Adrenal gland (tissue), 12 donors: ENCODE measurements around the gene STIP1. TPM values are rescaled to one million over a fixed set of nuclear protein-coding genes. Genes with fewer than 3 reads are reported as not detected.
"Not testable (repeated sequence)": the region's sequence is repeated elsewhere in the genome, so short reads cannot be mapped to it uniquely, and the experiment has no call there.

Experiments used
- DNase-seq, 7 donors: peaks; one replicate each; pipeline ENCODE4 v3.0.0-alpha.2; 2019 to 2020
- H3K27ac ChIP-seq, 5 donors: fragments of 200-600 bp; sonication (generic) in 4 of 5; 1 replicate in 3 of 5; 2 replicates in 2 of 5; pipeline versions ENCODE4 v1.5.1 to v1.8.0; 2016 to 2020; ENCODE audit warnings: mild to moderate bottlenecking in 1 of 5
- H3K27me3 ChIP-seq: fragments of 200-600 bp; 2 replicates; pipeline ENCODE4 v1.8.0; 2021
- H3K36me3 ChIP-seq, 2 donors: fragments of 200-600 bp; replicated peaks in 1 of 2; 1 replicate in 1 of 2; 2 replicates in 1 of 2; pipeline versions ENCODE4 v1.5.1 to v1.8.0; 2018 to 2022
- H3K4me1 ChIP-seq, 2 donors: fragments of 200-600 bp; replicated peaks in 1 of 2; 1 replicate in 1 of 2; 2 replicates in 1 of 2; pipeline versions ENCODE4 v1.5.1 to v1.8.0; 2018 to 2021
- H3K4me3 ChIP-seq, 4 donors: fragments of 200-600 bp; sonication (generic) in 3 of 4; one replicate each; pipeline ENCODE4 v1.5.1; 2016 to 2018
- H3K9me3 ChIP-seq, 3 donors: fragments of 200-600 bp; sonication (generic) in 1 of 3; replicated peaks in 1 of 3; 1 replicate in 2 of 3; 2 replicates in 1 of 3; pipeline versions ENCODE4 v1.5.1 to v1.8.0; 2016 to 2021
- POLR2A ChIP-seq, 2 donors: fragments of 450-650 bp; IDR thresholded peaks; one replicate each; pipeline ENCODE4 v1.6.1; 2017; ENCODE audit warnings: antibody characterized with exemption in 2 of 2, mild to moderate bottlenecking in 2 of 2, moderate library complexity in 1 of 2
- WGBS, 4 donors: extraction: QIAGEN DNeasy Blood & Tissue Kit in 2 of 4; methylation state at CpG; one replicate each; pipeline versions ENCODE4 v1.1.5 to v1.1.7; 2013 to 2017; 5-methylcytosine and 5-hydroxymethylcytosine counted together
- intact Hi-C, 2 donors: fragments of 100-400 bp; cut with DNase I; formaldehyde crosslinking; loops; one replicate each; pipeline versions ENCODE4 v1.14.1 to v1.15.0; 2022 to 2023
- polyA plus RNA-seq, 3 donors: library from polyadenylated mRNA; stranded (reverse); fragments of 200-250 nt in 2 of 3; fragments of 350-450 nt in 1 of 3; fragmentation: Illumina TruSeq in 1 of 3; extraction: RNeasy Lipid Tissue Mini Kit (QIAGEN cat#74804) in 1 of 3; gene quantifications; one replicate each; pipeline ENCODE4 v1.2.3, GENCODE V29; 2013 to 2014
- total RNA-seq, 9 donors: library from RNA; depleted of rRNA in 4 of 9; stranded (reverse); fragments of >200 nt in 4 of 9; fragments of 120-200 nt in 1 of 9; fragmentation: NEBNext Ultra II Directional in 1 of 9; extraction: Animal tissue kit (Norgen Biotek cat#: 25700) in 1 of 9; gene quantifications; one replicate each; pipeline versions ENCODE4 v1.1.0 to v1.2.4, GENCODE V29; 2013 to 2023
- TF ChIP-seq, protein P1 (sequence below), 6 experiments: fragments of 450-650 bp in 4 of 6; fragments of 200-600 bp in 2 of 6; sonication (generic) in 1 of 6; IDR thresholded peaks; 1 replicate in 5 of 6; 2 replicates in 1 of 6; pipeline versions ENCODE4 v1.5.1 to v1.8.0; 2016 to 2021; ENCODE audit warnings: antibody characterized with exemption in 6 of 6, mild to moderate bottlenecking in 2 of 6, moderate library complexity in 1 of 6
- donor health status: healthy with polysubstance abuse.
- donor health status: Bipolar disorder and iron deficiency.
- donor health status: DM: yes; HTN: yes; CAD: no.
- donor health status: DM: no; HTN: no; CAD: no.
- donor health status: DM: no; HTN: no; CAD: no.
- donor health status: DM: yes; HTN: yes; CAD: no.

Gene STIP1
- total and polyA plus RNA-seq, 12 donors: 82.1 to 523 (median 183) TPM

- Histone ChIP-seq H3K36me3 (peaks cover 0 to 12% of the 10 kb centered on the region in 2 donors), H3K9me3 (no peaks in the 10 kb centered on the region), H3K27me3 (no peaks in the 10 kb centered on the region), H3K27ac (peak overlapping the region; percentile 16 to 90 (median 85)), H3K4me3 (peak overlapping the region in 2 of 4 donors; percentile 59 to 72), H3K4me1 (peaks cover 31 to 40% of the 10 kb centered on the region in 2 donors)
- peak; percentile 67 to 84 (median 76) for DNase-seq
- intact Hi-C loops: no loop called here
- TF ChIP-seq, protein P1, sequence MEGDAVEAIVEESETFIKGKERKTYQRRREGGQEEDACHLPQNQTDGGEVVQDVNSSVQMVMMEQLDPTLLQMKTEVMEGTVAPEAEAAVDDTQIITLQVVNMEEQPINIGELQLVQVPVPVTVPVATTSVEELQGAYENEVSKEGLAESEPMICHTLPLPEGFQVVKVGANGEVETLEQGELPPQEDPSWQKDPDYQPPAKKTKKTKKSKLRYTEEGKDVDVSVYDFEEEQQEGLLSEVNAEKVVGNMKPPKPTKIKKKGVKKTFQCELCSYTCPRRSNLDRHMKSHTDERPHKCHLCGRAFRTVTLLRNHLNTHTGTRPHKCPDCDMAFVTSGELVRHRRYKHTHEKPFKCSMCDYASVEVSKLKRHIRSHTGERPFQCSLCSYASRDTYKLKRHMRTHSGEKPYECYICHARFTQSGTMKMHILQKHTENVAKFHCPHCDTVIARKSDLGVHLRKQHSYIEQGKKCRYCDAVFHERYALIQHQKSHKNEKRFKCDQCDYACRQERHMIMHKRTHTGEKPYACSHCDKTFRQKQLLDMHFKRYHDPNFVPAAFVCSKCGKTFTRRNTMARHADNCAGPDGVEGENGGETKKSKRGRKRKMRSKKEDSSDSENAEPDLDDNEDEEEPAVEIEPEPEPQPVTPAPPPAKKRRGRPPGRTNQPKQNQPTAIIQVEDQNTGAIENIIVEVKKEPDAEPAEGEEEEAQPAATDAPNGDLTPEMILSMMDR (IDR thresholded peaks at IDR 0.05): no peak
- TF ChIP-seq POLR2A (IDR thresholded peaks at IDR 0.05): no peak
- whole genome bisulfite sequencing, 4 donors: 0 to 10% (median 6%) methylated on average over 2 to 6 of the region's 6 CpGs
Measured at GRCh38 chr11:64245401-64245796, 59.4 kb downstream of the STIP1 start.

DNA sequence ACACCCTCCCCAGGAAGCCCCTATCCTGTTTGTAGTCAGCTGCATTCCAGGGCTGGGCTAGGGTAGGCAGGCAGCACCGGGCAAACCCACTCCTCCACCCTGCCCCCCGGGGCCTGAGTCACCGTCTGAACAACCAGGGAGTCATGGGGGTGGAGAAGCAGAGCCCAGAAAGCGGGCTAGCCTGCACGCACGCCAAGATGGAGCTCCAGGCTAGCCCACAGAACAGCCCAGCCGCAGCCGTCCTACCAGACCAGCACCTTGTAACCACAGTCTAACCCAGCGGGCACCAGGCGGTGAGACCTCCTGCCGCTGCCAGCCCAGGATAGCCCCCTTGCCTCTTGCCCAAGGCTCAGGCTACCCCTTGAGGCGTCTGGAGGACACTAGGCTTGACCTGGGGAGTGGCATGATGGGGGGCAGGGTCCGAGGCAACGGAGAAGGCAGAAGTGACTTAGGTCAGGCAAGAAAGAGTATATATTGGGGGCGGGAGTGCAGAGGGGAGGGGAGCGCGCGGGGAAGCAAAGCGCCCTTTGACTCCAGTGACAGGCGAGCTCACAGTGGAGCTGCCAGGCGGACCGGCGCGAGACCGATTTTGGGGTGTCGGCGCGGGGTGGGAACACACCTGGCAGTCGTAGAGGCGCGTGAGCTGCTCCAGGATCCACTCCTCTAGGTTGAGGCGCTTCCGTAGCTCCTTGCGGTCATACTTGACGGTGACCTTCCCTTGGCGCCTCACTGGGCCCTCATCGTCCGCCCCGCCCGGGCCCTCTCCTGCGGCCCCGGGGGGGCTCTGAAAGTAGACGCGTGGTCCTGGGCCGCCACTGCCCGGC is 60.0 kb downstream of the STIP1 start:
- Histone ChIP-seq H3K36me3 (peaks cover 0 to 12% of the 10 kb centered on the region in 2 donors), H3K27me3 (no peaks in the 10 kb centered on the region), H3K4me3 (peak overlapping the region; percentile 2 to 72 (median 66)), H3K9me3 (no peaks in the 10 kb centered on the region), H3K27ac (peak overlapping the region; percentile 16 to 90 (median 85)), H3K4me1 (peaks cover 32 to 43% of the 10 kb centered on the region in 2 donors)
- TF ChIP-seq, protein P1 (IDR thresholded peaks at IDR 0.05): no peak
- TF ChIP-seq POLR2A (IDR thresholded peaks at IDR 0.05): peak in 1 of 2 donors; percentile 74
- intact Hi-C loops: no loop called here
- DNase-seq: peak; percentile 84 to 93 (median 90)
- 0 to 9% (median 0%) methylated on average over 7 to 46 of the region's 46 CpGs for WGBS, 4 donors

- 0 to 1% (median 0%) methylated on average over 15 to 41 of the region's 43 CpGs; no CpG with 5 or more reads in 1 of the 4 donors for WGBS, 4 donors
- H3K9me3 ChIP-seq, intact Hi-C loops, DNase-seq, H3K27me3 ChIP-seq: not testable (repeated sequence)
- peaks cover 33 to 44% of the 10 kb centered on the region in 2 donors for H3K4me1 ChIP-seq
- H3K4me3 ChIP-seq: peak overlapping the region in 2 of 4 donors; percentile 59 to 72
- H3K27ac ChIP-seq: peak overlapping the region in 3 of 5 donors; percentile 84 to 90 (median 87)
- peaks cover 0 to 12% of the 10 kb centered on the region in 2 donors for H3K36me3 ChIP-seq
Measured at GRCh38 chr11:64246621-64246870, 60.6 kb downstream of the STIP1 start.

GRCh38 chr11:64246871-64247728 is 61.1 kb downstream of the STIP1 start, which contains the start of gene PPP1R14B:
Gene PPP1R14B (minus strand): TSS chr11:64246943. CDS start chr11:64246673, 270 bp downstream.
- Histone ChIP-seq H3K4me3 (peak within 1 kb of the TSS; percentile 72 to 82 (median 76)), H3K27me3 (no peaks in the 10 kb centered on the region), H3K4me1 (peaks cover 32 to 44% of the 10 kb centered on the region in 2 donors), H3K9me3 (no peaks in the 10 kb centered on the region), H3K36me3 (peaks cover 0 to 12% of the 10 kb centered on the region in 2 donors), H3K27ac (peak within 1 kb of the TSS; percentile 85 to 90 (median 87))
- DNase-seq: peak; percentile 87 to 92 (median 90)
- intact Hi-C loops: no loop called here
- TF ChIP-seq, protein P1 (IDR thresholded peaks at IDR 0.05): peak in 4 of 6 experiments; percentile 13 to 27 (median 24)
- peak in 1 of 2 donors; percentile 18 for TF ChIP-seq POLR2A (IDR thresholded peaks at IDR 0.05)
- WGBS, 4 donors: 0% methylated on average over 19 to 74 of the region's 74 CpGs
